B cell (primary cell): ENCODE results near the gene SHISA7. TPM values are rescaled to one million over a fixed set of nuclear protein-coding genes. Genes with fewer than 3 reads are reported as not detected.

Source experiments
- ATAC-seq: fragments of 200-7000 bp; cut with Tn5 transposase; one replicate; pipeline ENCODE4 v1.10.0; 2021; ENCODE audit warnings: low read depth, mild to moderate bottlenecking, moderate number of reproducible peaks, moderate library complexity
- CTCF ChIA-PET: fragments of 350-600 bp; sonication (Branson Sonifier 250); formaldehyde crosslinking; loops from one replicate; lab custom pipeline; 2021; ENCODE audit warnings: antibody characterized with exemption, inconsistent platforms; lab: Charles Lee
- POLR2A ChIA-PET: fragments of 350-600 bp; sonication (Branson Sonifier 250); formaldehyde crosslinking; loops from one replicate; lab custom pipeline; 2021; ENCODE audit warnings: antibody characterized with exemption; lab: Charles Lee
- DNase-seq: peaks from one replicate; pipeline ENCODE4 v3.0.0; 2013
- H2AFZ ChIP-seq: 2 replicates; pipeline ENCODE4 v1.6.1; 2012; ENCODE audit warnings: mild to moderate bottlenecking, low read depth, low read length; ENCODE audit not compliant: insufficient read depth, poor library complexity, severe bottlenecking
- H3K27ac ChIP-seq, 2 donors: 1 replicate in 1 of 2; 2 replicates in 1 of 2; pipeline ENCODE4 v1.5.1; 2012 to 2013; ENCODE audit warnings: low read length in 2 of 2, mild to moderate bottlenecking in 2 of 2, moderate library complexity in 1 of 2
- H3K27me3 ChIP-seq, 4 experiments: fragments of 200-600 bp in 1 of 4; sonication (generic) in 1 of 4; replicated peaks in 1 of 4; 1 replicate in 2 of 4; 2 replicates in 2 of 4; pipeline versions ENCODE4 v1.6.1 to v1.7.0; 2013 to 2016; ENCODE audit warnings: low read length in 3 of 4, mild to moderate bottlenecking in 2 of 4, mixed read lengths in 1 of 4, moderate library complexity in 1 of 4; ENCODE audit not compliant: insufficient read depth in 4 of 4, control insufficient read depth in 3 of 4; ENCODE audit errors: control extremely low read depth in 1 of 4
- H3K36me3 ChIP-seq, 2 experiments: replicated peaks in 1 of 2; 1 replicate in 1 of 2; 2 replicates in 1 of 2; pipeline versions ENCODE4 v1.6.1 to v1.7.1; 2013; ENCODE audit warnings: low read length in 1 of 2; ENCODE audit not compliant: insufficient read depth in 2 of 2, control insufficient read depth in 1 of 2; ENCODE audit errors: control extremely low read depth in 1 of 2, extremely low read depth in 1 of 2
- H3K4me1 ChIP-seq, 2 donors: fragments of 200-600 bp in 1 of 2; sonication (generic) in 1 of 2; 1 replicate in 1 of 2; 2 replicates in 1 of 2; pipeline versions ENCODE4 v1.5.1 to v1.6.1; 2013 to 2017; ENCODE audit warnings: low read length in 2 of 2; ENCODE audit not compliant: control insufficient read depth in 2 of 2, insufficient read depth in 2 of 2
- H3K4me2 ChIP-seq: replicated peaks from 2 replicates; pipeline ENCODE3; 2012; ENCODE audit warnings: mild to moderate bottlenecking, low read depth, low read length; ENCODE audit not compliant: poor library complexity, severe bottlenecking
- H3K4me3 ChIP-seq, 5 experiments: fragments of 200-600 bp in 1 of 5; sonication (generic) in 1 of 5; 1 replicate in 3 of 5; 2 replicates in 2 of 5; pipeline versions ENCODE4 v1.5.1 to v1.7.0; 2011 to 2016; ENCODE audit warnings: low read length in 4 of 5, mild to moderate bottlenecking in 4 of 5, low read depth in 2 of 5, control low read depth in 1 of 5, moderate library complexity in 1 of 5; ENCODE audit not compliant: insufficient read depth in 1 of 5; ENCODE audit errors: control extremely low read depth in 1 of 5, extremely low read depth in 1 of 5
- H3K79me2 ChIP-seq: fragments of 200-600 bp; sonication (generic); one replicate; pipeline ENCODE4 v1.6.0; 2016; ENCODE audit warnings: low read length; ENCODE audit not compliant: control insufficient read depth, insufficient read depth
- H3K9ac ChIP-seq: fragments of 200-600 bp; sonication (generic); 2 replicates; pipeline ENCODE4 v1.6.1; 2017; ENCODE audit warnings: mild to moderate bottlenecking, low read length, moderate library complexity
- H3K9me3 ChIP-seq, 3 donors: one replicate each; pipeline versions ENCODE4 v1.6.1 to v1.7.1; 2013; ENCODE audit warnings: low read length in 2 of 3; ENCODE audit not compliant: control insufficient read depth in 2 of 3, insufficient read depth in 1 of 3; ENCODE audit errors: control extremely low read depth in 1 of 3
- H4K20me1 ChIP-seq: 2 replicates; pipeline ENCODE4 v1.6.0; 2012; ENCODE audit warnings: mild to moderate bottlenecking, low read length; ENCODE audit not compliant: insufficient read depth, control insufficient read depth, poor library complexity, severe bottlenecking
- H3K27ac Mint-ChIP-seq: one replicate; pipeline ENCODE4 v1.8.0; 2021; ENCODE audit warnings: mixed read lengths
- H3K27me3 Mint-ChIP-seq: one replicate; pipeline ENCODE4 v1.8.0; 2021; ENCODE audit warnings: mixed read lengths
- H3K4me1 Mint-ChIP-seq: one replicate; pipeline ENCODE4 v1.8.0; 2021; ENCODE audit warnings: mixed read lengths
- H3K4me3 Mint-ChIP-seq: one replicate; pipeline ENCODE4 v1.8.0; 2021; ENCODE audit warnings: mixed read lengths
- H3K9me3 Mint-ChIP-seq: one replicate; pipeline ENCODE4 v1.8.0; 2022; ENCODE audit warnings: mixed read lengths; ENCODE audit not compliant: insufficient read depth
- CTCF ChIP-seq: fragments of 200-600 bp; IDR thresholded peaks from one replicate; pipeline ENCODE4 v1.8.0; 2022; ENCODE audit warnings: antibody characterized with exemption, mild to moderate bottlenecking
- EZH2 ChIP-seq: IDR thresholded peaks from 2 replicates; pipeline ENCODE4 v1.6.1; 2012; ENCODE audit warnings: borderline replicate concordance, low read depth, mild to moderate bottlenecking, moderate library complexity, low read length; ENCODE audit not compliant: insufficient read depth, poor library complexity, severe bottlenecking
- WGBS: methylation state at CpG from one replicate; pipeline ENCODE4 v1.1.5; 2013; ENCODE audit warnings: missing lambda C conversion rate; ENCODE audit not compliant: insufficient coverage; 5-methylcytosine and 5-hydroxymethylcytosine counted together
- intact Hi-C: fragments of 100-400 bp; cut with micrococcal nuclease; formaldehyde crosslinking; loops from one replicate; pipeline ENCODE4 v1.10.0; 2022
- polyA plus RNA-seq: library from polyadenylated mRNA; depleted of rRNA; stranded (reverse); fragments of >200 nt; gene quantifications from 2 replicates; pipeline ENCODE4 v1.2.3, GENCODE V29; 2012
- total RNA-seq, 2 donors: library from RNA; stranded (reverse); fragments of 120-200 nt in 1 of 2; gene quantifications; 1 replicate in 1 of 2; 2 replicates in 1 of 2; pipeline versions ENCODE4 v1.2.3 to v1.2.4, GENCODE V29; 2013 to 2022

The SHISA7 gene
- total and polyA plus RNA-seq, 2 donors (not counting 1 experiment from before 2014, with no cell fraction given), result 0.06 TPM; not detected in 1

GRCh38 chr19:55391702-55392615, 51.1 kb downstream of the SHISA7 start:
- CTCF ChIA-PET, result interaction anchor here (1.1 kb wide), 1 partner anchor 8 kb away, joined by 3 read pairs; the partner anchor contains the start of gene TMEM238
- H3K27ac Mint-ChIP-seq, result no peak overlapping the region
- no peak for TF ChIP-seq EZH2
- no peak for TF ChIP-seq CTCF

GRCh38 chr19:55391191-55391670, 51.9 kb downstream of the SHISA7 start:
- H3K9ac ChIP-seq, result no peak overlapping the region
- Mint-ChIP-seq H3K27me3 (no peaks in the 10 kb centered on the region), H3K4me1 (peaks cover 40% of the 10 kb centered on the region), H3K9me3 (no peaks in the 10 kb centered on the region), H3K27ac (no peak overlapping the region), H3K4me3 (no peak overlapping the region)
- ChIA-PET CTCF (no interaction called here), POLR2A (no interaction called here)
- TF ChIP-seq CTCF, result no peak
- TF ChIP-seq EZH2, result no peak
- H3K27me3 ChIP-seq, result no peaks in the 10 kb centered on the region
- H3K4me2 ChIP-seq, result no peak overlapping the region
- peaks cover 3 to 48% of the 10 kb centered on the region in 2 experiments for H3K36me3 ChIP-seq
- H3K79me2 ChIP-seq, result peaks cover 31% of the 10 kb centered on the region
- DNase-seq, result no peak
- peaks cover 24 to 33% of the 10 kb centered on the region in 2 donors for H3K4me1 ChIP-seq
- H3K9me3 ChIP-seq, result no peaks in the 10 kb centered on the region
- no peak overlapping the region for H2AFZ ChIP-seq
- H4K20me1 ChIP-seq, result peaks cover 61% of the 10 kb centered on the region
- WGBS, result 91% methylated on average over 12 of the region's 12 CpGs
- no peak for ATAC-seq
- intact Hi-C loops, result no loop called here
- no peak overlapping the region for H3K4me3 ChIP-seq
- no peak overlapping the region for H3K27ac ChIP-seq

More at GRCh38 chr19:55391702-55392615, 51.1 kb downstream of the SHISA7 start:
- no peaks in the 10 kb centered on the region for H3K9me3 ChIP-seq
- H3K4me2 ChIP-seq, result no peak overlapping the region
- H3K27ac ChIP-seq, result no peak overlapping the region
- peaks cover 34% of the 10 kb centered on the region for H3K4me1 Mint-ChIP-seq
- intact Hi-C loops, result no loop called here
- peaks cover 20 to 26% of the 10 kb centered on the region in 2 donors for H3K4me1 ChIP-seq
- H2AFZ ChIP-seq, result no peak overlapping the region
- H3K4me3 ChIP-seq, result no peak overlapping the region
- no peaks in the 10 kb centered on the region for H3K27me3 Mint-ChIP-seq
- H4K20me1 ChIP-seq, result peaks cover 53% of the 10 kb centered on the region
- H3K36me3 ChIP-seq, result peaks cover 3 to 45% of the 10 kb centered on the region in 2 experiments
- no peak overlapping the region for H3K4me3 Mint-ChIP-seq
- no peak overlapping the region for H3K9ac ChIP-seq
- H3K9me3 Mint-ChIP-seq, result no peaks in the 10 kb centered on the region
- ATAC-seq, result no peak
- H3K79me2 ChIP-seq, result peaks cover 23% of the 10 kb centered on the region
- POLR2A ChIA-PET, result interaction anchor here (0.7 kb wide), 1 partner anchor 100 kb away, joined by 3 read pairs; no protein-coding TSS in a partner anchor
- 86% methylated on average over 16 of the region's 18 CpGs for WGBS
- no peaks in the 10 kb centered on the region for H3K27me3 ChIP-seq
- no peak for DNase-seq
